ENCODE results near the gene TTLL3. TPM values are rescaled to one million over a fixed set of nuclear protein-coding genes. Genes with fewer than 3 reads are reported as not detected.

TTLL3 gene
- total and polyA plus RNA-seq, 7 experiments from 2014 or later, result 2.5 to 106 (median 66.0) TPM

GRCh38 chr3:9820946-9821345 lies 10.9 kb downstream of the TTLL3 start:
- Mint-ChIP-seq H3K27ac (no peak overlapping the region), H3K27me3 (no peaks in the 10 kb centered on the region), H3K4me1 (peaks cover 0 to 5% (median 0%) of the 10 kb centered on the region in 7 donors), H3K36me3 (peaks cover 0 to 14% (median 0%) of the 10 kb centered on the region in 5 donors), H3K9me3 (peaks cover 0 to 2% (median 0%) of the 10 kb centered on the region in 11 donors), H3K4me3 (no peak overlapping the region)
- no peak overlapping the region for H3K4me3 ChIP-seq (ENCODE audit: low read length)
- no peaks in the 10 kb centered on the region for H3K36me3 ChIP-seq (ENCODE audit: control insufficient read depth in 2 of 3, insufficient read depth in 3 of 3, low read length in 3 of 3)
- ChIA-PET CTCF (no interaction called here), POLR2A (no interaction called here)
- intact Hi-C loops (cut with micrococcal nuclease), result no loop called here
- no peaks in the 10 kb centered on the region for H3K4me1 ChIP-seq (ENCODE audit: control insufficient read depth in 2 of 2, insufficient read depth in 2 of 2, low read length in 2 of 2)
- ATAC-seq (no peak), DNase-seq (no peak)
- no peaks in the 10 kb centered on the region for H3K9me3 ChIP-seq (ENCODE audit: control insufficient read depth in 2 of 3, low read length in 3 of 3)
- no peaks in the 10 kb centered on the region for H3K27me3 ChIP-seq (ENCODE audit: control insufficient read depth in 2 of 2, insufficient read depth in 2 of 2, low read length in 2 of 2)
- no peak overlapping the region for H3K27ac ChIP-seq (ENCODE audit: low read depth, low read length)

GRCh38 chr3:9825451-9826040 lies 15.5 kb downstream of the TTLL3 start:
- Histone ChIP-seq H3K27me3 (ENCODE audit: control insufficient read depth in 2 of 2, insufficient read depth in 2 of 2, low read length in 2 of 2) (no peaks in the 10 kb centered on the region), H3K27ac (ENCODE audit: low read depth, low read length) (no peak overlapping the region), H3K4me1 (ENCODE audit: control insufficient read depth in 2 of 2, insufficient read depth in 2 of 2, low read length in 2 of 2) (no peaks in the 10 kb centered on the region), H3K36me3 (ENCODE audit: control insufficient read depth in 2 of 3, insufficient read depth in 3 of 3, low read length in 3 of 3) (peaks cover 0 to 12% (median 4%) of the 10 kb centered on the region in 3 experiments), H3K4me3 (ENCODE audit: low read length) (no peak overlapping the region), H3K9me3 (ENCODE audit: control insufficient read depth in 2 of 3, low read length in 3 of 3) (no peaks in the 10 kb centered on the region)
- Mint-ChIP-seq H3K36me3 (no peaks in the 10 kb centered on the region), H3K27ac (peak overlapping the region in 1 of 9 donors; percentile 12), H3K9me3 (no peaks in the 10 kb centered on the region), H3K27me3 (no peaks in the 10 kb centered on the region), H3K4me1 (peaks cover 0 to 8% (median 0%) of the 10 kb centered on the region in 7 donors), H3K4me3 (no peak overlapping the region)
- POLR2A ChIA-PET, result no interaction called here
- DNase-seq, result no peak
- intact Hi-C loops (cut with micrococcal nuclease), result no loop called here
- ATAC-seq, result no peak
- CTCF ChIA-PET, result no interaction called here

- intact Hi-C loops (cut with micrococcal nuclease), result no loop called here
- no peaks in the 10 kb centered on the region for H3K9me3 Mint-ChIP-seq
- no peak overlapping the region for H3K27ac Mint-ChIP-seq
- peak; percentile 29 for ATAC-seq
- no peak overlapping the region for H3K4me3 Mint-ChIP-seq
- peaks cover 6 to 8% (median 7%) of the 10 kb centered on the region in 7 donors for H3K4me1 Mint-ChIP-seq
- no peaks in the 10 kb centered on the region for H3K4me1 ChIP-seq (ENCODE audit: control insufficient read depth in 2 of 2, insufficient read depth in 2 of 2, low read length in 2 of 2)
- no peaks in the 10 kb centered on the region for H3K27me3 Mint-ChIP-seq
- no peaks in the 10 kb centered on the region for H3K27me3 ChIP-seq (ENCODE audit: control insufficient read depth in 2 of 2, insufficient read depth in 2 of 2, low read length in 2 of 2)
- no peaks in the 10 kb centered on the region for H3K9me3 ChIP-seq (ENCODE audit: control insufficient read depth in 2 of 3, low read length in 3 of 3)
- DNase-seq, result peak in 3 of 9 donors; percentile 21 to 28 (median 25)
- peaks cover 0 to 12% (median 4%) of the 10 kb centered on the region in 3 experiments for H3K36me3 ChIP-seq (ENCODE audit: control insufficient read depth in 2 of 3, insufficient read depth in 3 of 3, low read length in 3 of 3)
- H3K36me3 Mint-ChIP-seq, result peaks cover 0 to 5% (median 0%) of the 10 kb centered on the region in 5 donors
- no peak overlapping the region for H3K4me3 ChIP-seq (ENCODE audit: low read length)
- ChIA-PET CTCF (interaction anchor here (0.6 to 0.7 kb wide), 2 partner anchors 19 to 71 kb away, joined by 3 to 4 read pairs; no protein-coding TSS in a partner anchor), POLR2A (no interaction called here)
- no peak overlapping the region for H3K27ac ChIP-seq (ENCODE audit: low read depth, low read length)
Observed at GRCh38 chr3:9826815-9827573, 16.9 kb downstream of the TTLL3 start.

- DNase-seq, result no peak
- H3K27ac Mint-ChIP-seq, result peak overlapping the region in 1 of 9 donors; percentile 31
- H3K36me3 Mint-ChIP-seq, result peaks cover 0 to 5% (median 0%) of the 10 kb centered on the region in 5 donors
- Histone ChIP-seq H3K27me3 (ENCODE audit: control insufficient read depth in 2 of 2, insufficient read depth in 2 of 2, low read length in 2 of 2) (no peaks in the 10 kb centered on the region), H3K4me1 (ENCODE audit: control insufficient read depth in 2 of 2, insufficient read depth in 2 of 2, low read length in 2 of 2) (no peaks in the 10 kb centered on the region), H3K36me3 (ENCODE audit: control insufficient read depth in 2 of 3, insufficient read depth in 3 of 3, low read length in 3 of 3) (peaks cover 0 to 29% (median 4%) of the 10 kb centered on the region in 3 experiments), H3K27ac (ENCODE audit: low read depth, low read length) (no peak overlapping the region), H3K9me3 (ENCODE audit: control insufficient read depth in 2 of 3, low read length in 3 of 3) (no peaks in the 10 kb centered on the region), H3K4me3 (ENCODE audit: low read length) (no peak overlapping the region)
- no peak overlapping the region for H3K4me3 Mint-ChIP-seq
- ATAC-seq, result no peak
- H3K4me1 Mint-ChIP-seq, result peaks cover 6 to 8% (median 7%) of the 10 kb centered on the region in 7 donors
- ChIA-PET POLR2A (interaction anchor here (1.2 kb wide), 1 partner anchor 158 kb away, joined by 6 read pairs; the partner anchor contains the start of gene EMC3), CTCF (no interaction called here)
- H3K9me3 Mint-ChIP-seq, result no peaks in the 10 kb centered on the region
- H3K27me3 Mint-ChIP-seq, result no peaks in the 10 kb centered on the region
- intact Hi-C loops (cut with micrococcal nuclease), result no loop called here
Observed at GRCh38 chr3:9828801-9829755, 19.0 kb downstream of the TTLL3 start.

GRCh38 chr3:9831253-9831652 lies 21.2 kb downstream of the TTLL3 start:
- H3K36me3 Mint-ChIP-seq, result peaks cover 0 to 13% (median 0%) of the 10 kb centered on the region in 5 donors
- peaks cover 7 to 9% (median 8%) of the 10 kb centered on the region in 7 donors for H3K4me1 Mint-ChIP-seq
- H3K4me3 ChIP-seq (ENCODE audit: low read length), result no peak overlapping the region
- ATAC-seq, result no peak
- ChIA-PET CTCF (interaction anchor here (0.6 to 1.2 kb wide), 5 partner anchors 10 to 115 kb away, joined by 3 to 4 read pairs (median 3); partner anchors contain the start of gene RPUSD3), POLR2A (interaction anchor here (1.8 kb wide), 1 partner anchor 102 kb away, joined by 6 read pairs; the partner anchor contains the start of gene CRELD1)
- H3K9me3 ChIP-seq (ENCODE audit: control insufficient read depth in 2 of 3, low read length in 3 of 3), result no peaks in the 10 kb centered on the region
- no peak overlapping the region for H3K4me3 Mint-ChIP-seq
- H3K4me1 ChIP-seq (ENCODE audit: control insufficient read depth in 2 of 2, insufficient read depth in 2 of 2, low read length in 2 of 2), result no peaks in the 10 kb centered on the region
- H3K27ac ChIP-seq (ENCODE audit: low read depth, low read length), result no peak overlapping the region
- H3K27me3 ChIP-seq (ENCODE audit: control insufficient read depth in 2 of 2, insufficient read depth in 2 of 2, low read length in 2 of 2), result no peaks in the 10 kb centered on the region
- no peaks in the 10 kb centered on the region for H3K9me3 Mint-ChIP-seq
- H3K36me3 ChIP-seq (ENCODE audit: control insufficient read depth in 2 of 3, insufficient read depth in 3 of 3, low read length in 3 of 3), result peaks cover 0 to 48% (median 4%) of the 10 kb centered on the region in 3 experiments
- no peak for DNase-seq
- intact Hi-C loops (cut with micrococcal nuclease), result no loop called here
- no peaks in the 10 kb centered on the region for H3K27me3 Mint-ChIP-seq
- peak overlapping the region in 6 of 9 donors; percentile 1 to 61 (median 5) for H3K27ac Mint-ChIP-seq

GRCh38 chr3:9833078-9833477 lies 23.0 kb downstream of the TTLL3 start:
- Mint-ChIP-seq H3K4me3 (no peak overlapping the region), H3K27me3 (no peaks in the 10 kb centered on the region)
- peaks cover 0 to 55% (median 4%) of the 10 kb centered on the region in 3 experiments for H3K36me3 ChIP-seq (ENCODE audit: control insufficient read depth in 2 of 3, insufficient read depth in 3 of 3, low read length in 3 of 3)

More at GRCh38 chr3:9833078-9833477, 23.0 kb downstream of the TTLL3 start:
- no peak for ATAC-seq
- DNase-seq, result no peak
- intact Hi-C loops (cut with micrococcal nuclease), result no loop called here
- Mint-ChIP-seq H3K36me3 (peaks cover 0 to 17% (median 0%) of the 10 kb centered on the region in 5 donors), H3K9me3 (no peaks in the 10 kb centered on the region), H3K4me1 (peaks cover 0 to 12% (median 7%) of the 10 kb centered on the region in 7 donors), H3K27ac (no peak overlapping the region)
- no peaks in the 10 kb centered on the region for H3K4me1 ChIP-seq (ENCODE audit: control insufficient read depth in 2 of 2, insufficient read depth in 2 of 2, low read length in 2 of 2)
- H3K27me3 ChIP-seq (ENCODE audit: control insufficient read depth in 2 of 2, insufficient read depth in 2 of 2, low read length in 2 of 2), result no peaks in the 10 kb centered on the region
- H3K9me3 ChIP-seq (ENCODE audit: control insufficient read depth in 2 of 3, low read length in 3 of 3), result no peaks in the 10 kb centered on the region
- CTCF ChIA-PET, result no interaction called here
- no peak overlapping the region for H3K27ac ChIP-seq (ENCODE audit: low read depth, low read length)
- H3K4me3 ChIP-seq (ENCODE audit: low read length), result no peak overlapping the region
- POLR2A ChIA-PET, result interaction anchor here (1.8 kb wide), 1 partner anchor 100 kb away, joined by 6 read pairs; the partner anchor contains the start of gene CRELD1

Data from naive thymus-derived CD4-positive, alpha-beta T cell (primary cell).